Right ventricle myocardium superior (tissue), 1 donor: ENCODE measurements around the gene KIAA0232. TPM values are rescaled to one million over a fixed set of nuclear protein-coding genes. Genes with fewer than 3 reads are reported as not detected.

Source experiments
- ATAC-seq: fragments of 200-7000 bp; cut with Tn5 transposase; one replicate; pipeline ENCODE4 v1.9.1; 2020; ENCODE audit warnings: mild to moderate bottlenecking; ENCODE audit not compliant: poor library complexity
- DNase-seq: peaks from one replicate; pipeline ENCODE4 v3.0.0-alpha.2; 2020
- intact Hi-C: fragments of 100-400 bp; cut with DNase I; formaldehyde crosslinking; loops from one replicate; pipeline ENCODE4 v1.11.2; 2022
- total RNA-seq: library from RNA; stranded (reverse); fragmentation: NEBNext Ultra II Directional; extraction: Animal tissue kit (Norgen Biotek cat#: 25700); gene quantifications from one replicate; pipeline ENCODE4 v1.2.1, GENCODE V29; 2021
- donor health status: DM: no; HTN: yes; CAD: no; lungs with severe emphysema.

KIAA0232 gene
- total RNA-seq, 1 donor from 2014 or later: 75.0 TPM

DNA sequence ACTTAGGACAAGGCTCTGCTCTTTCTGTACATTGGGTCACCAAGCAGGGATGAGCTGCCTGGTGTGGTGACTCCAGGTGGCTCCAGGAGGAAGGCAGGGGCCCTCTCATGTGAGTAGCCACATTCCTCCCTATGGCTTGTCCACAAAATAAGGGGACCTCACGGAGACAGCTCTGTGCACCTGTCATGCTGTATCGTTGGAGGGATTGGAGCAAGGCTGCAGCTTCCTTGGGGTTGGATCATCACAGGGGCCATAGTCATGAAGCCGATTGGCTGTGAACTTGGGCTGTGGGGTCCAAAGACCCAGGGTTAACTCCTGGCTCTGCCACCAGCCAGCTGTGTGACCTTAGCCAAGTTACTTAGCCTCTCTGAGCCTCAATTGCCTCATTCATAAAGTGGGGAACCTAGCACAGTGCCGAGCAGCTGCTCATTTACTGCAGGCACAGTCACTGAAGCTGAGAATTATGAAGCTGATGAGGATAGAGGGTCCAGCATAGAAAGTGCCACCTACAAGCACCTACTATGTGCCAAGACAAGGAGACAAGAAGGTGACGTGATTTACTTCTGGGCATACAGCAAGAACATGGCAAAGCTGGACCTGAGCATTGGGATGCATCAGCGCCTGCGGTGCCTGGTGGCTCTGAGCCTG is 11.8 kb upstream of the KIAA0232 start:
- DNase-seq (no peak), ATAC-seq (no peak)
- intact Hi-C loops: no loop called here

- intact Hi-C loops: no loop called here
- ATAC-seq: peak; percentile 90
Observed at GRCh38 chr4:6771229-6771671, 11.3 kb upstream of the KIAA0232 start.

GRCh38 chr4:6772223-6772928 is 10.2 kb upstream of the KIAA0232 start:
- DNase-seq (no peak), ATAC-seq (peak; percentile 64)
- intact Hi-C loops: no loop called here

More at GRCh38 chr4:6771229-6771671, 11.3 kb upstream of the KIAA0232 start:
- peak; percentile 88 for DNase-seq

DNA sequence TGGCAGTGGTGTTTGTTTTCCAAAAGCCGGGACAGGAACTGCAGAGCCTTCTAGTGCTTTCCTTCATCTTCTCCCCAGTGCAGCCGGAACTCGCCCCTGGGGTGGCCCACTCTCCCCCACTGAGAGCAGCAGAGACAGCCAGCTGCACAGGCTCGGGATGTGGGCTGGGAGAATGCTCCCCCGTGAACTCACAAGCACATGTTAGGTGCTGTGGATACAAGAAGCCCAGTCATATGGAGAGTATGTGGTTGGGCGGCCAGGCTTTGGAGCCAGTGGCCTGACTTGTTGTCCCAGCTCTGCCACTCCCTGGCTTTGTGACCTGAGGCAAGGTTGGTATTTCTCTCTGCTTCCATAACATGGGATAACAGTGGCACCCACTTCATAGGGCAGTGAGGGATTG is 9.4 kb upstream of the KIAA0232 start:
- DNase-seq: no peak

DNA sequence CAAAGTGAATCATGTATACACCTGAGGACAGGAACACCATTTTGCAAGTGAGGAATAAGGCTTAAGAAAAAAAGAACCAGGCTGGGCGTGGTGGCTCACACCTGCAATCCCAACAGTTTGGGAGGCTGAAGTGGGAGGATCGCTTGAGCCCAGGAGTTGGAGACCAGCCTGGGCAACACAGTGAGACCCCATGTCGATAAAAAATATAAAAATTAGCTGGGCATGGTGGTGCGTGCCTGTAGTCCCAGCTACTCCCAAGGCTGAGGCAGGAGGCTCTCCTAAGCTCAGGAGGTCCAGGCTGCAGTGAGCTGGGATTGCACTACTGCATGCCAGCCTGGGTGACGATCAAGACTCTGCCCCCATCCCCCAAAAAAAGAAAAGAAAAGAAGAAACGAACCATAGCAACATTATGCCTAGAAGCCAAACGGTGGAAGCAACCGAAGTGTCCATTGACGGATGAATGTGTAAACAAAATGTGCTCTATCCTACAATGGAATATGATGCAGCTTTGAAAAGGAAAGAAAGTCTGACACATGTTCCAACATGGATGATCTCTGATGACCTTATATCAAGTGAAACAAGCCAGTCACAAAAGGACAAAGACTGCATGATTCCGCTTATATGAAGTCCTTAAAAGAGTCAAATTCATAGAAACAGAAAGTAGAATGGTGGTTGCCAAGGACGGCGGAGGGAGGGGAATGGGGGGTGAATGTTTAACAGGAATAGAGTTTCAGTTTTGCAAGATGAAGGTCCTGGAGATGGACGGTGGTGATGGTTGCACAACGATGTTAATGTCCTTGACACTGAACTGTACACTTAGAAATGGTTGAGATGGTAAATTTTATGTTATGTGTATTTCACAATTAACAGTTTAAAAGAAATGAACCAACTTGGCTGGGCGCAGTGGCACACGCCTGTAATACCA is 8.6 kb upstream of the KIAA0232 start:
- intact Hi-C loops: no loop called here
- ATAC-seq (no peak), DNase-seq (no peak)

More for the DNA sequence above, 9.4 kb upstream of the KIAA0232 start:
- intact Hi-C loops: no loop called here
- ATAC-seq: no peak

- intact Hi-C loops: loop anchor here (5.0 kb wide), 1 partner anchor 97 kb away; no protein-coding TSS in a partner anchor
- ATAC-seq (no peak), DNase-seq (no peak)
Observed at GRCh38 chr4:6775746-6776145, 6.8 kb upstream of the KIAA0232 start.

- intact Hi-C loops: loop anchor here (5.0 kb wide), 1 partner anchor 95 kb away; no protein-coding TSS in a partner anchor
- DNase-seq (no peak), ATAC-seq (no peak)
Observed at GRCh38 chr4:6776920-6777635, 5.4 kb upstream of the KIAA0232 start.

- intact Hi-C loops: loop anchor here (5.0 kb wide), 1 partner anchor 95 kb away; no protein-coding TSS in a partner anchor
- no peak for DNase-seq
- ATAC-seq: no peak
Observed at GRCh38 chr4:6777636-6778281, 4.8 kb upstream of the KIAA0232 start.

DNA sequence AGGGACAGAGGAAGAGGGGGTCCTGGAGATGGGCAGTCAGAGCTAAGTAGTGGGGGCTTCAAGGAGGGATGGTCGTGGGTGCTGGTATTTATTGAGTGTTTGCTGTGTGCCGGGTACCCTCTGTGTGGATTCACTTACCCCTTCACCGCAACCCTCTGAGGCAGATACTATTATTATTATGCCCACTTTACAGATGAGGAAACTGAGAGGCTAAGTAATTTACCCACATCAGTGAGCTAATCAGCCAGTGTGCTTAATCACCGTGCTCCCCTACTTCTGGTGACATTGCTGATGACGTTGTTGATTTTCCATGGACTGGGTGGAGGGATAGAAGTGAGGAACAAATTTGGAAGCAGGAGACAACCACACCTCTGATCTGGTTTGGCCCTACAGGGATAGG is 4.1 kb upstream of the KIAA0232 start:
- ATAC-seq (no peak), DNase-seq (no peak)
- intact Hi-C loops: loop anchor here (5.0 kb wide), 1 partner anchor 94 kb away; no protein-coding TSS in a partner anchor

DNA sequence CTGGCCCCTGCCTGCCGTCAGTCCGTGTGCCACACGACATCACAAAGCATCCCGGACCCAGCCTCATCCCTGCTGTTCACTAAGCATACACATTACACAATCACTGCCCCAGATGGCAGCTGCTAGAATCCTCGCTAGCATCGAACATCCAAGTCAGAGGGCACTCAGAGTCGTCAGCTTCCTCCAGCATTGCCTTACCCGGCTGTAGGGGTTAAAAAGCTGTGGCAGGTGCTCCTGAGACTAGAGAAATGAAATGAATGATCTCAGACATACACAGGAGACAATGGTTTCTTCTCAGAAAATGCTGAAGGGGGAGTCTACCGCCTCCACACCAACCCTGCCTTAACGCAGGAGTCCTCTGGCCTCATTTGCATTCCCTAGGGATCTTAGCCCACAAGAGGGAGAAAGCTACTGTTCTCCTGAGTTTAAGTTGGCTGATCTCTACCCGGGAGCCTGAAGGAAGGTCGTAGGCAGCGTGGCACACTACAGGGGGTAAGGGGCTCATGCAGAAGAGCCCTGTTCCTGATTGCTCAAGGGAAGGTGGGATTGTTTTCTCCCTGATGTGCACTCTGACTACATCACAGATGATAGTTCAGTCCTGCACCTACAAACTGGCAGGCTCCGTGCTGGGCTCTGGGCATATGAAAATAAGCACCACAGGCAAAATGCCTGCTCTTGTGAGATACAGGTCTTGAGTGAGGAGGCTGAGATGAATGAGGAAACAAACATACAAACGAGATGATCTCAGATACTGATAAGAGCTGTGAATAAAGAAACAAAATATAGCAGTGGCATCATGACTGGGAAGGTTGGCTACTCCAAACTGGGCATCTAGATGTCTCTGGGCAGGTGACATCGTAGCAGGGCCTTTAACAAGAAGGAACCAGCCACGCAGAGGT is 2.6 kb upstream of the KIAA0232 start:
- DNase-seq (no peak), ATAC-seq (no peak)
- intact Hi-C loops: loop anchor here (5.0 kb wide), 3 partner anchors 58 to 92 kb away; no protein-coding TSS in a partner anchor

GRCh38 chr4:6781113-6781512 is 1.4 kb upstream of the KIAA0232 start:
- intact Hi-C loops: loop anchor here (5.0 kb wide), 2 partner anchors 59 to 81 kb away; no protein-coding TSS in a partner anchor
- DNase-seq (no peak), ATAC-seq (peak; percentile 3)

DNA sequence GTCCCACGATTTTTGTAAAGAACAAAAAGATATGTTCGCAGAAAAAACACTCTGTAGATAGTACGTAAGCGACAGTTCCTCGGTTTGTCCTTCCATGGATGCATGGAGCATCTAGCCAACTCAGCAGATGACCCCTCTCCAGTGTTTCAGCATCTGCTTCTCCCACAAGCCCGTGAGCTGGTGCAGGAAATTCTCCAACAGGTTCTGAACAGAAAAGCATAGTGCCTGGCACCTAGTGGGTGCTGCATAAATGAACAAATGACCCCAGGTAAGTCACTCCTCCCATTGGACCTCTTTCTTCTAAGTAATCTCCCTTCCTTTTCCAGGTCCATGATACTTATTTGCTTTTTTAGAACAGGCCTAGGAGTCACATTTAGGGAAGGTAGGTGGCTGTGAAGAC is 966 bp upstream of the KIAA0232 start:
- no peak for DNase-seq
- ATAC-seq: no peak
- intact Hi-C loops: loop anchor here (5.0 kb wide), 2 partner anchors 59 to 81 kb away; no protein-coding TSS in a partner anchor

GRCh38 chr4:6782846-6783110 is 251 bp downstream of the KIAA0232 start:
- DNase-seq (no peak), ATAC-seq (no peak)
- intact Hi-C loops: loop anchor here (5.0 kb wide), 2 partner anchors 60 to 80 kb away; no protein-coding TSS in a partner anchor

- peak; percentile 94 for DNase-seq
- intact Hi-C loops: loop anchor here (5.0 kb wide), 2 partner anchors 61 to 79 kb away; no protein-coding TSS in a partner anchor
- ATAC-seq: peak; percentile 86
Observed at GRCh38 chr4:6783111-6783981, 819 bp downstream of the KIAA0232 start.

DNA sequence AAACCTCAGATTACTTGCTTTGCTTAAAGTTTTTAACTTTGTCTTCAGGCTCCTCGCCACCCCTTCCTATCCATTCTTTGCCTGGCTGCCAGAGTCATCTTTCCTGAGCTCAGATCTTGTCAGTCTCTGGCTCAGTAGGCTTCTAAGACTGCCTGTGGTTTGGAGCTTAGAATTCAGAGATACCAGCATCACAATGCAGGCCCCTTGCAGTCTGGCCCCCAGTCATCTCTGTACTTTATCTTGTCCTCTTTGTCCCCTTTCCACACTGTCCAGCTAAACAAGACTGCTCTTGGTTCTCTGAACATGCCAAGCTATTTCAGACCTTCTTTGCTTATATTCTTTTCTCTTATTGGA is 3.0 kb downstream of the KIAA0232 start:
- no peak for DNase-seq
- intact Hi-C loops: no loop called here
- ATAC-seq: no peak

GRCh38 chr4:6788123-6788522 is 5.6 kb downstream of the KIAA0232 start:
- ATAC-seq: no peak
- intact Hi-C loops: no loop called here
- no peak for DNase-seq
